Measurements from ENCODE around the gene RNF41.

RNF41 gene
- long read RNA-seq, full-length matches to known transcripts: 322 of 364 reads
- long read RNA-seq, partial matches to known transcripts: 12 of 364 reads
- long read RNA-seq, other reads (novel, unspliced or antisense): 30 of 364 reads

GRCh38 chr12:56221757-56222530 lies at the start of gene RNF41:
RNF41 (minus strand) TSS chr12:56221922; CDS start chr12:56214047, 7,875 bp downstream.
- TF ChIP-seq REST (IDR thresholded peaks at IDR 0.05; ENCODE audit: insufficient replicate concordance, low read depth) (no peak), SPI1 (IDR thresholded peaks at IDR 0.05; ENCODE audit: borderline replicate concordance, low read depth) (peak; percentile 69; the same call in 1 of the 2 replicates), GABPA (IDR thresholded peaks at IDR 0.05; ENCODE audit: low read depth) (peak; percentile 63), POLR2AphosphoS5 (IDR thresholded peaks at IDR 0.05; ENCODE audit: low read depth) (peak; percentile 87), CTCF (IDR thresholded peaks at IDR 0.05; ENCODE audit: insufficient read depth, low read length) (no peak)
- peak; percentile 97 for DNase-seq (ENCODE audit: low read depth in 1 of 2, low spot score in 1 of 2)
- no peaks in the 10 kb centered on the region for H3K27me3 ChIP-seq (ENCODE audit: insufficient read depth, poor library complexity, severe bottlenecking)
- peak within 1 kb of the TSS; percentile 94 for H3K4me3 ChIP-seq (replicated peaks; ENCODE audit: insufficient read depth, low read length)
- peak within 1 kb of the TSS; percentile 92 for H3K27ac ChIP-seq (replicated peaks)

- TF ChIP-seq REST (IDR thresholded peaks at IDR 0.05; ENCODE audit: insufficient replicate concordance, low read depth): no peak
- peak; percentile 33 for TF ChIP-seq CTCF (IDR thresholded peaks at IDR 0.05; ENCODE audit: insufficient read depth, low read length)
- TF ChIP-seq GABPA (IDR thresholded peaks at IDR 0.05; ENCODE audit: low read depth): no peak
- no peak for DNase-seq (ENCODE audit: low read depth in 1 of 2, low spot score in 1 of 2)
- Histone ChIP-seq H3K4me3 (replicated peaks; ENCODE audit: insufficient read depth, low read length) (no peak overlapping the region), H3K27ac (replicated peaks) (no peak overlapping the region), H3K27me3 (ENCODE audit: insufficient read depth, poor library complexity, severe bottlenecking) (no peaks in the 10 kb centered on the region)
Observed at GRCh38 chr12:56271031-56271430, 49.3 kb upstream of the RNF41 start.

GRCh38 chr12:56267443-56268071 lies 45.8 kb upstream of the RNF41 start:
- no peak overlapping the region for H3K27ac ChIP-seq (replicated peaks)
- H3K27me3 ChIP-seq (ENCODE audit: insufficient read depth, poor library complexity, severe bottlenecking): no peaks in the 10 kb centered on the region
- peak; percentile 41 to 48 for DNase-seq (ENCODE audit: low read depth in 1 of 2, low spot score in 1 of 2)
- TF ChIP-seq GABPA (IDR thresholded peaks at IDR 0.05; ENCODE audit: low read depth) (no peak), REST (IDR thresholded peaks at IDR 0.05; ENCODE audit: insufficient replicate concordance, low read depth) (no peak), CTCF (IDR thresholded peaks at IDR 0.05; ENCODE audit: insufficient read depth, low read length) (no peak), POLR2AphosphoS5 (IDR thresholded peaks at IDR 0.05; ENCODE audit: low read depth) (no peak), SPI1 (IDR thresholded peaks at IDR 0.05; ENCODE audit: borderline replicate concordance, low read depth) (no peak)
- peak overlapping the region; percentile 82 for H3K4me3 ChIP-seq (replicated peaks; ENCODE audit: insufficient read depth, low read length)
